ENCODE results near the gene PDGFC. TPM values are rescaled to one million over a fixed set of nuclear protein-coding genes. Genes with fewer than 3 reads are reported as not detected.

Gene PDGFC
- total RNA-seq, 1 donor from 2014 or later: 82.5 TPM

- Histone ChIP-seq H3K4me3 (ENCODE audit: low read depth, low read length) (no peak overlapping the region), H3K27me3 (ENCODE audit: control insufficient read depth, insufficient read depth, low read length) (no peaks in the 10 kb centered on the region), H3K36me3 (ENCODE audit: control insufficient read depth, insufficient read depth, low read length) (no peaks in the 10 kb centered on the region)
- TF ChIP-seq CTCF (IDR thresholded peaks at IDR 0.05; ENCODE audit: insufficient read depth, low read length, poor library complexity, severe bottlenecking): no peak
- DNase-seq (ENCODE audit: low read depth): no peak
Measured at GRCh38 chr4:157004279-157005161, 32.9 kb upstream of the PDGFC start.

- no peak for TF ChIP-seq CTCF (IDR thresholded peaks at IDR 0.05; ENCODE audit: insufficient read depth, low read length, poor library complexity, severe bottlenecking)
- Histone ChIP-seq H3K27me3 (ENCODE audit: control insufficient read depth, insufficient read depth, low read length) (no peaks in the 10 kb centered on the region), H3K36me3 (ENCODE audit: control insufficient read depth, insufficient read depth, low read length) (no peaks in the 10 kb centered on the region), H3K4me3 (ENCODE audit: low read depth, low read length) (no peak overlapping the region)
- peak; percentile 93 for DNase-seq (ENCODE audit: low read depth)
Measured at GRCh38 chr4:156999175-156999517, 27.5 kb upstream of the PDGFC start.

GRCh38 chr4:156998500-156999174 lies 27.0 kb upstream of the PDGFC start:
- Histone ChIP-seq H3K36me3 (ENCODE audit: control insufficient read depth, insufficient read depth, low read length) (no peaks in the 10 kb centered on the region), H3K27me3 (ENCODE audit: control insufficient read depth, insufficient read depth, low read length) (no peaks in the 10 kb centered on the region), H3K4me3 (ENCODE audit: low read depth, low read length) (no peak overlapping the region)
- DNase-seq (ENCODE audit: low read depth): no peak
- no peak for TF ChIP-seq CTCF (IDR thresholded peaks at IDR 0.05; ENCODE audit: insufficient read depth, low read length, poor library complexity, severe bottlenecking)

- Histone ChIP-seq H3K36me3 (ENCODE audit: control insufficient read depth, insufficient read depth, low read length) (no peaks in the 10 kb centered on the region), H3K27me3 (ENCODE audit: control insufficient read depth, insufficient read depth, low read length) (no peaks in the 10 kb centered on the region), H3K4me3 (ENCODE audit: low read depth, low read length) (no peak overlapping the region)
- DNase-seq (ENCODE audit: low read depth): no peak
- TF ChIP-seq CTCF (IDR thresholded peaks at IDR 0.05; ENCODE audit: insufficient read depth, low read length, poor library complexity, severe bottlenecking): no peak
Measured at GRCh38 chr4:156992943-156993342, 21.3 kb upstream of the PDGFC start.

- no peak overlapping the region for H3K4me3 ChIP-seq (ENCODE audit: low read depth, low read length)
- no peaks in the 10 kb centered on the region for H3K36me3 ChIP-seq (ENCODE audit: control insufficient read depth, insufficient read depth, low read length)
- no peak for DNase-seq (ENCODE audit: low read depth)
- TF ChIP-seq CTCF (IDR thresholded peaks at IDR 0.05; ENCODE audit: insufficient read depth, low read length, poor library complexity, severe bottlenecking): no peak
- H3K27me3 ChIP-seq (ENCODE audit: control insufficient read depth, insufficient read depth, low read length): no peaks in the 10 kb centered on the region
Measured at GRCh38 chr4:156991161-156991560, 19.6 kb upstream of the PDGFC start.
